K562 (cell line): ENCODE measurements around the gene ALG6.

Source experiments
- KLF16 ChIP-seq: IDR thresholded peaks from 2 replicates; pipeline ENCODE4 v1.6.1; 2016; ENCODE audit warnings: antibody characterized with exemption
- MAFK ChIP-seq: IDR thresholded peaks from 2 replicates; pipeline ENCODE4 v1.6.1; 2011; ENCODE audit warnings: low read length, improper control_type of control experiment
- TARDBP ChIP-seq: fragments of 450-650 bp; IDR thresholded peaks from 2 replicates; pipeline ENCODE4 v1.6.1; 2016
- TF ChIP-seq, protein P1 (sequence below), 3 experiments: IDR thresholded peaks in 2 of 3; conservative IDR thresholded peaks in 1 of 3; 2 replicates each; pipeline ENCODE4 v1.5.1; 2011 to 2012; ENCODE audit warnings: low read length in 3 of 3, mild to moderate bottlenecking in 3 of 3, control low read depth in 2 of 3, improper control_type of control experiment in 1 of 3, inconsistent platforms in 1 of 3, low read depth in 1 of 3, mixed read lengths in 1 of 3, moderate library complexity in 1 of 3; ENCODE audit not compliant: insufficient read depth in 2 of 3

DNA sequence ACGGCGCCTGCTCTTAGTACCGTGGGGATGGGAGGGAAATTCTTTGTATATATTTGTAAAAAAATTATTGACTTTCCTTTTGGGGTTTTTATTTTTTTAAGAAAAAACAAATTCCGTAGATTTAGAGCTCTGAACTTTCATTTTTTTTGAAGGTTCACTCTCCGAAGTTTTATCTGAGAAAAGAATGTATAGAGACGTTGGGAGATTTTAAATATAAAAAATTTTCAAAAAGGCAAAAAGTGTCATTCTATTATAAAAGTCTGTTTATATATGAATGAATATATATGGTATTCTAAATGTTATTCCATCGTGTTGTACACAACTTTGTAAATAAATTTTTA, 42.7 kb upstream of the ALG6 start:
- TF ChIP-seq MAFK: no peak
- no peak for TF ChIP-seq TARDBP
- TF ChIP-seq, protein P1, sequence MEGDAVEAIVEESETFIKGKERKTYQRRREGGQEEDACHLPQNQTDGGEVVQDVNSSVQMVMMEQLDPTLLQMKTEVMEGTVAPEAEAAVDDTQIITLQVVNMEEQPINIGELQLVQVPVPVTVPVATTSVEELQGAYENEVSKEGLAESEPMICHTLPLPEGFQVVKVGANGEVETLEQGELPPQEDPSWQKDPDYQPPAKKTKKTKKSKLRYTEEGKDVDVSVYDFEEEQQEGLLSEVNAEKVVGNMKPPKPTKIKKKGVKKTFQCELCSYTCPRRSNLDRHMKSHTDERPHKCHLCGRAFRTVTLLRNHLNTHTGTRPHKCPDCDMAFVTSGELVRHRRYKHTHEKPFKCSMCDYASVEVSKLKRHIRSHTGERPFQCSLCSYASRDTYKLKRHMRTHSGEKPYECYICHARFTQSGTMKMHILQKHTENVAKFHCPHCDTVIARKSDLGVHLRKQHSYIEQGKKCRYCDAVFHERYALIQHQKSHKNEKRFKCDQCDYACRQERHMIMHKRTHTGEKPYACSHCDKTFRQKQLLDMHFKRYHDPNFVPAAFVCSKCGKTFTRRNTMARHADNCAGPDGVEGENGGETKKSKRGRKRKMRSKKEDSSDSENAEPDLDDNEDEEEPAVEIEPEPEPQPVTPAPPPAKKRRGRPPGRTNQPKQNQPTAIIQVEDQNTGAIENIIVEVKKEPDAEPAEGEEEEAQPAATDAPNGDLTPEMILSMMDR (IDR thresholded peaks at IDR 0.05 in 2 of 3, conservative IDR thresholded peaks at IDR 0.05 in 1 of 3; ENCODE audit: insufficient read depth in 2 of 3, low read depth in 1 of 3, low read length in 3 of 3): no peak
- TF ChIP-seq KLF16: no peak
